A549 treated with DMSO at 1 μM for 4 hours (cell line): ENCODE measurements around the gene RPP21. TPM values are rescaled to one million over a fixed set of nuclear protein-coding genes. Genes with fewer than 3 reads are reported as not detected.

Source experiments
- total RNA-seq: library from RNA; stranded (reverse); fragments of 200-300 nt; extraction: Qiagen RNA extraction; gene quantifications from 5 replicates; pipeline ENCODE4 v1.2.3, GENCODE V29; 2022; ENCODE audit warnings: low read depth

Gene RPP21
- 61.0 to 73.0 TPM (median 64.6 TPM) in 5 replicates for total RNA-seq

GRCh38 chr6:30344868-30345671, at the start of gene RPP21:
Gene RPP21, plus strand, starts transcription at chr6:30345156. Its CDS starts 16 bp downstream, at chr6:30345172.

GRCh38 chr6:30326526-30327231, 18.3 kb upstream of the RPP21 start, which contains the start of gene TRIM39:
Gene TRIM39, plus strand, starts transcription at chr6:30326927. Its CDS starts 2,391 bp downstream, at chr6:30329318.

Other genes starting within 250 kb of the RPP21 start
- gene TRIM31, start 232.1 kb upstream of the RPP21 start, total RNA-seq, result 1.3 to 2.2 TPM (median 1.7 TPM) in 5 replicates
- not detected in 5 replicates for gene TRIM40, start 209.0 kb upstream of the RPP21 start, total RNA-seq
- gene TRIM10, start 183.9 kb upstream of the RPP21 start, total RNA-seq, result not detected in 5 replicates
- gene TRIM15, start 181.6 kb upstream of the RPP21 start, total RNA-seq, result 0.04 TPM in 1 of 5 replicates, not detected in the others
- gene TRIM26, start 131.8 kb upstream of the RPP21 start, total RNA-seq, result 25.9 to 31.2 TPM (median 26.5 TPM) in 5 replicates
- gene TRIM39, start 18.2 kb upstream of the RPP21 start, total RNA-seq, result 7.5 to 8.8 TPM (median 8.3 TPM) in 5 replicates
- gene HLA-E, start 144.4 kb downstream of the RPP21 start, total RNA-seq, result 60.5 to 68.3 TPM (median 64.0 TPM) in 5 replicates
- gene GNL1, start 211.3 kb downstream of the RPP21 start, total RNA-seq, result 29.4 to 36.9 TPM (median 34.2 TPM) in 5 replicates
- gene PRR3, start 212.1 kb downstream of the RPP21 start, total RNA-seq, result 15.0 to 17.8 TPM (median 15.5 TPM) in 5 replicates
- gene ABCF1, start 226.3 kb downstream of the RPP21 start, total RNA-seq, result 54.6 to 59.1 TPM (median 55.0 TPM) in 5 replicates